Heart left ventricle (tissue), 16 donors: Measurements from ENCODE around the gene NFIX. TPM values are rescaled to one million over a fixed set of nuclear protein-coding genes. Genes with fewer than 3 reads are reported as not detected.

Experiments used
- ATAC-seq, 4 donors: fragments of 200-7000 bp; cut with Tn5 transposase; one replicate each; pipeline ENCODE4 v1.9.1; 2020 to 2022; ENCODE audit warnings: moderate library complexity in 4 of 4, mild to moderate bottlenecking in 3 of 4, moderate number of reproducible peaks in 1 of 4
- DNase-seq, 5 donors: peaks; one replicate each; pipeline ENCODE4 v3.0.0-alpha.2; 2020
- H3K27ac ChIP-seq, 12 donors: fragments of 200-600 bp; sonication (generic) in 4 of 12; one replicate each; pipeline versions ENCODE4 v1.5.0 to v1.8.0; 2016 to 2022; ENCODE audit warnings: mild to moderate bottlenecking in 2 of 12
- H3K27me3 ChIP-seq, 9 donors: fragments of 200-600 bp; sonication (generic) in 2 of 9; one replicate each; pipeline versions ENCODE4 v1.5.1 to v1.8.0; 2016 to 2022; ENCODE audit warnings: mild to moderate bottlenecking in 3 of 9
- H3K36me3 ChIP-seq, 9 donors: fragments of 200-600 bp; sonication (generic) in 2 of 9; one replicate each; pipeline versions ENCODE4 v1.5.0 to v1.8.0; 2018 to 2022; ENCODE audit warnings: mild to moderate bottlenecking in 2 of 9
- H3K4me1 ChIP-seq, 12 donors: fragments of 200-600 bp; sonication (generic) in 4 of 12; one replicate each; pipeline versions ENCODE4 v1.5.0 to v1.8.0; 2016 to 2022; ENCODE audit warnings: mild to moderate bottlenecking in 3 of 12
- H3K4me3 ChIP-seq, 12 donors: fragments of 200-600 bp; sonication (generic) in 4 of 12; one replicate each; pipeline versions ENCODE4 v1.5.0 to v1.8.0; 2017 to 2022; ENCODE audit warnings: mild to moderate bottlenecking in 9 of 12, moderate library complexity in 4 of 12
- H3K9me3 ChIP-seq, 12 donors: fragments of 200-600 bp; sonication (generic) in 4 of 12; one replicate each; pipeline versions ENCODE4 v1.5.0 to v1.8.0; 2016 to 2022; ENCODE audit warnings: mild to moderate bottlenecking in 1 of 12
- CTCF ChIP-seq, 12 donors: fragments of 200-600 bp; sonication (generic) in 4 of 12; IDR thresholded peaks; one replicate each; pipeline versions ENCODE4 v1.5.0 to v1.8.0; 2018 to 2022; ENCODE audit warnings: antibody characterized with exemption in 12 of 12, mild to moderate bottlenecking in 5 of 12
- POLR2A ChIP-seq, 2 donors: fragments of 450-650 bp; IDR thresholded peaks; one replicate each; pipeline ENCODE4 v1.6.1; 2017; ENCODE audit warnings: antibody characterized with exemption in 2 of 2, mild to moderate bottlenecking in 2 of 2, moderate library complexity in 2 of 2
- WGBS, 4 donors: extraction: QIAGEN DNeasy Blood & Tissue Kit in 2 of 4; methylation state at CpG; one replicate each; pipeline versions ENCODE4 v1.1.5 to v1.1.7; 2013 to 2018; 5-methylcytosine and 5-hydroxymethylcytosine counted together
- intact Hi-C, 10 donors: fragments of 100-400 bp; cut with DNase I; formaldehyde crosslinking; loops; one replicate each; pipeline versions ENCODE4 v1.11.1 to v1.14.2; 2022
- polyA plus RNA-seq, 2 donors: library from polyadenylated mRNA; stranded (reverse); fragments of 200-250 nt; gene quantifications; one replicate each; pipeline ENCODE4 v1.2.3, GENCODE V29; 2013
- total RNA-seq, 9 donors: library from RNA; depleted of rRNA in 2 of 9; stranded (reverse); fragments of >200 nt in 2 of 9; fragmentation: NEBNext Ultra II Directional in 3 of 9; extraction: Animal tissue kit (Norgen Biotek cat#: 25700) in 3 of 9; gene quantifications; one replicate each; pipeline versions ENCODE4 v1.1.0 to v1.2.4, GENCODE V29; 2016 to 2023
- donor health status: ischemic (EF 13 %, LVEDD 7.1; RV severe dilation, severe dysfunction).
- donor health status: healthy with polysubstance abuse.
- donor health status: DM: no; HTN: yes; CAD: no.
- donor health status: DM: no; HTN: no; CAD: no.
- donor health status: ischemic (EF 25% LVEDD 6.9; RV normal size, moderate dysfunction).
- donor health status: ischemic (EF 25% LVEDD 5.7; RV mildly dilated, moderate dysfunction).
- donor health status: healthy.
- donor health status: DM: yes; HTN: yes; CAD: no.
- donor health status: ischemic (EF 35%, LVEDD 5.7; RV mildly dilated, moderate dysfunction).
- donor health status: nonischemic (EF 11% LVEDD 7.7; RV severe dilation, severe dysfunction).
- donor health status: DM: yes; HTN: yes; CAD: no.
- donor health status: PGD.
- donor health status: ischemic (EF 29% LVEDD 5.4; RV normal size, mild dysfunction).
- donor health status: nonischemic (EF 23%, LVEDD 6.1; RV moderate dilation, normal function).

Gene NFIX
- total and polyA plus RNA-seq, 11 donors = 42.1 to 147 (median 107) TPM

DNA sequence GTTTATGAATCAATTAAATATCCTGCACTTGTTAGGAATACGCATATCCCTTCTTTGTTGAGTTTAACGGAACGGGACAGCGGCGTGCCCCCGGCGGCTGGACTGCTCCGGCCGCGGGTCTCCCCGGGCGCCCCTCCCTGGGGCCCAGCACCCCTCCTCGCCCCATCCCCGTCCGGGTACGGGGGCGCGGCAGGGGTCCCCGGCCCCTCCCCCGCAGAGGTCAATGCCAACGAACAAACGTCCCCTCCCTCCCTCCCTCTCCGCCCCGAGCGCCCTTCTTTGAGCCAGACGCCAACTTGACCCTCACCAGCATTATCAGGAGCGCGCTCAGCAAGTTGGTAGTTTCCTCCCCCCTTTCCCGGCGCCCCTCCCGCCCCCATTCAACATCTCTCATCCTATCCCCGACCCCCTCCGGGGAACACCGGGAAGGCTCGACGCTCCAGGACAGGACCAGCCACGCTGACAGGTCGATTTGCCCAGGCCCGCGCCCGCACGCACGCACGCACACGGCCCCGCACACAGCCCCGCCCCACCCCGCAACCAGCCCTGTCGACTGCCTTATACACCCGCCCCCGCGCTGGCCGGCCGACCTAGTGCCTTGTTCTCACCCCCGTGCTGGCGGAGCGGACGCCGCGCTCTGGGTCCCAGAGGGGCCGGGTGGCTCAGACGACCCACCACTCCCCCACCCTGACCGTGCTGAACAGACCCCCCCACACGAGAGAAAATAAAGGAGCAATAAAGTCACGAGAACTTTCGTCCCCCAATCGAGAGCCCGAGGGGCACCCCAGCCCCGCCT, 102.4 kb downstream of the NFIX start:
- peak in 2 of 4 donors; percentile 2 to 3 for ATAC-seq
- TF ChIP-seq POLR2A (IDR thresholded peaks at IDR 0.05) = no peak
- no peak for TF ChIP-seq CTCF (IDR thresholded peaks at IDR 0.05)
- Histone ChIP-seq H3K27ac (peak overlapping the region; percentile 67 to 98 (median 90)), H3K36me3 (peaks cover 0 to 12% (median 9%) of the 10 kb centered on the region in 9 donors), H3K27me3 (peaks cover 0 to 12% (median 0%) of the 10 kb centered on the region in 9 donors), H3K9me3 (no peaks in the 10 kb centered on the region), H3K4me1 (peaks cover 3 to 97% (median 78%) of the 10 kb centered on the region in 12 donors), H3K4me3 (peak overlapping the region; percentile 17 to 75 (median 50))
- DNase-seq = peak; percentile 58 to 86 (median 70)
- 5 to 10% (median 7%) methylated on average over 41 to 69 of the region's 69 CpGs for WGBS, 4 donors
- intact Hi-C loops = loop anchor here in 2 of 10 donors (10.0 kb wide), 2 partner anchors 63 to 213 kb away; partner anchors contain the start of genes DNASE2 (in 1 of the 2) and KLF1 (in 1 of the 2)

DNA sequence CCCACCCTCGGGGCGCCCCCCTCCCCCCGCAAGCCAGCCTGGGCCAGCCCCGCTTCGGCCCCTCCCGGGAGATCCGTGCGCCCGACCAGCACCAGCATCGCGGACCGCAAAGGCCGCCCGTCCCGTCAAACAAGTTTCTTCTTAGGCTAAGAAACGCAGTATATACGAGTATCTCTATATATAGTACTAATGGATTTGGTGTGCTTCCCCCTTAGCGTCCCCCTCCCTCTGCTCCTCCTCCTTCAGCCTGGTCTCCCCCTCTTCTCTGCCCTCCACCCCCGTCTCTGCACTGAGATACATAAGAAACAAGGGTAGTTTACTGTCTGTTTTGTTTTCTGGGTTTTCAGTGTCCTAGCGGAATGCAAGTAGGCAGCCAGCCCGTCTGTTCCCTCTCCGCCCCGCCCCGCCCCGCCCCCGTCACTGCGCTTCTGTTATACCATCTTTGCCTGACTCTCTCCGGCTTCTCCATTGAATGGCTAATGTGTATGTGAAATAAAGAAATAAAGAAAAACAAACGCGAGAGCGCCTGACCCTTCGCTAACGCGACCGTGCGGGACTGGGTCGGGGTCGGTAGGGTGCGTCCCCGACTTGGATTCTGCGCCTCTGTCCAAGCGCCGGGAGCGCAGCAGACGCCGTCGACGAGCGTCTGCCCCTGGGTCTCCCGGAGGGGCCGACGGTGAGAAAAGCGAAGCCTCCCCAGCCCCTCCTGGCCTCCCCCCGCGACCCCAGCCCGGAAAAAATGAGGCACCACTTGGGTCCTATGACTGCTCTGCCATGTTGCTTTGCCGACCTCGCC, 103.2 kb downstream of the NFIX start:
- intact Hi-C loops = loop anchor here in 2 of 10 donors (10.0 kb wide), 2 partner anchors 64 to 214 kb away; partner anchors contain the start of genes DNASE2 (in 1 of the 2) and KLF1 (in 1 of the 2)
- H3K36me3 ChIP-seq = peaks cover 0 to 12% (median 9%) of the 10 kb centered on the region in 9 donors
- H3K9me3 ChIP-seq = no peaks in the 10 kb centered on the region
- peak overlapping the region; percentile 6 to 75 (median 50) for H3K4me3 ChIP-seq
- peaks cover 6 to 98% (median 78%) of the 10 kb centered on the region in 12 donors for H3K4me1 ChIP-seq
- ATAC-seq (peak in 2 of 4 donors; percentile 4 to 10), DNase-seq (peak in 2 of 5 donors; percentile 44 to 49)
- H3K27me3 ChIP-seq = peaks cover 0 to 12% (median 0%) of the 10 kb centered on the region in 9 donors
- WGBS, 4 donors = 9 to 24% (median 11%) methylated on average over 44 to 58 of the region's 58 CpGs
- H3K27ac ChIP-seq = peak overlapping the region; percentile 83 to 98 (median 92)
- TF ChIP-seq CTCF (IDR thresholded peaks at IDR 0.05) (no peak), POLR2A (IDR thresholded peaks at IDR 0.05) (no peak)

- ATAC-seq (peak in 3 of 4 donors; percentile 11 to 40 (median 15)), DNase-seq (peak; percentile 83 to 92 (median 86))
- TF ChIP-seq POLR2A (IDR thresholded peaks at IDR 0.05) (peak in 1 of 2 donors; percentile 53), CTCF (IDR thresholded peaks at IDR 0.05) (no peak)
- H3K4me1 ChIP-seq = peaks cover 6 to 96% (median 78%) of the 10 kb centered on the region in 12 donors
- H3K9me3 ChIP-seq = no peaks in the 10 kb centered on the region
- peak overlapping the region; percentile 6 to 75 (median 50) for H3K4me3 ChIP-seq
- peaks cover 0 to 12% (median 9%) of the 10 kb centered on the region in 9 donors for H3K36me3 ChIP-seq
- H3K27ac ChIP-seq = peak overlapping the region; percentile 83 to 98 (median 92)
- peaks cover 0 to 12% (median 0%) of the 10 kb centered on the region in 9 donors for H3K27me3 ChIP-seq
- WGBS, 4 donors = 22 to 43% (median 31%) methylated on average over 19 to 77 of the region's 77 CpGs
- intact Hi-C loops = loop anchor here in 2 of 10 donors (10.0 kb wide), 2 partner anchors 65 to 215 kb away; partner anchors contain the start of genes DNASE2 (in 1 of the 2) and KLF1 (in 1 of the 2)
Observed at GRCh38 chr19:13099073-13099999, 104.1 kb downstream of the NFIX start.
